Esophagus muscularis mucosa (tissue), 4 donors: ENCODE results near the gene DNAJB13. TPM values are rescaled to one million over a fixed set of nuclear protein-coding genes. Genes with fewer than 3 reads are reported as not detected.

ENCODE experiments used
- DNase-seq: peaks from one replicate; pipeline ENCODE4 v3.0.0-alpha.2; 2017; ENCODE audit errors: extremely low spot score
- H3K27ac ChIP-seq, 4 donors: fragments of 200-600 bp; sonication (generic); replicated peaks in 1 of 4; 1 replicate in 3 of 4; 2 replicates in 1 of 4; pipeline ENCODE4 v1.5.1; 2016 to 2019; ENCODE audit warnings: mild to moderate bottlenecking in 1 of 4
- H3K27me3 ChIP-seq, 4 donors: fragments of 200-600 bp; sonication (generic); one replicate each; pipeline versions ENCODE4 v1.5.1 to v1.6.0; 2016 to 2019
- H3K36me3 ChIP-seq, 4 donors: fragments of 200-600 bp; sonication (generic); one replicate each; pipeline ENCODE4 v1.5.1; 2016 to 2019
- H3K4me1 ChIP-seq, 4 donors: fragments of 200-600 bp; sonication (generic); one replicate each; pipeline ENCODE4 v1.5.1; 2016 to 2019
- H3K4me3 ChIP-seq, 4 donors: fragments of 200-600 bp; sonication (generic); 1 replicate in 2 of 4; 2 replicates in 2 of 4; pipeline ENCODE4 v1.5.1; 2016 to 2019; ENCODE audit warnings: mild to moderate bottlenecking in 4 of 4, moderate library complexity in 1 of 4
- H3K9me3 ChIP-seq, 4 donors: fragments of 200-600 bp; sonication (generic); 1 replicate in 3 of 4; 2 replicates in 1 of 4; pipeline ENCODE4 v1.5.1; 2016 to 2019
- EP300 ChIP-seq: sonication (generic); formaldehyde crosslinking; IDR thresholded peaks from one replicate; pipeline ENCODE4 v1.6.1; 2017; ENCODE audit warnings: antibody characterized with exemption
- POLR2A ChIP-seq: fragments of 450-650 bp; IDR thresholded peaks from one replicate; pipeline ENCODE4 v1.6.1; 2017; ENCODE audit warnings: antibody characterized with exemption, moderate library complexity, mild to moderate bottlenecking, low read depth
- POLR2AphosphoS5 ChIP-seq, 2 donors: sonication (generic); formaldehyde crosslinking; IDR thresholded peaks; one replicate each; pipeline ENCODE4 v1.6.1; 2017; ENCODE audit warnings: antibody characterized with exemption in 2 of 2
- WGBS: methylation state at CpG from one replicate; pipeline ENCODE4 v1.1.5; 2018; 5-methylcytosine and 5-hydroxymethylcytosine counted together
- intact Hi-C: fragments of 100-400 bp; cut with DNase I; formaldehyde crosslinking; loops from one replicate; pipeline ENCODE4 v1.15.1; 2023
- total RNA-seq, 4 donors: library from RNA; depleted of rRNA; stranded (reverse); fragments of >200 nt; gene quantifications; one replicate each; pipeline versions ENCODE4 v1.1.0 to v1.2.1, GENCODE V29; 2016
- TF ChIP-seq, protein P1 (sequence below), 3 experiments: fragments of 200-600 bp in 2 of 3; fragments of 450-650 bp in 1 of 3; sonication (generic) in 2 of 3; IDR thresholded peaks; one replicate each; pipeline ENCODE4 v1.5.1; 2017 to 2019; ENCODE audit warnings: antibody characterized with exemption in 3 of 3, mild to moderate bottlenecking in 2 of 3, moderate library complexity in 1 of 3

DNAJB13 gene
- total RNA-seq, 4 donors from 2014 or later = not detected

DNA sequence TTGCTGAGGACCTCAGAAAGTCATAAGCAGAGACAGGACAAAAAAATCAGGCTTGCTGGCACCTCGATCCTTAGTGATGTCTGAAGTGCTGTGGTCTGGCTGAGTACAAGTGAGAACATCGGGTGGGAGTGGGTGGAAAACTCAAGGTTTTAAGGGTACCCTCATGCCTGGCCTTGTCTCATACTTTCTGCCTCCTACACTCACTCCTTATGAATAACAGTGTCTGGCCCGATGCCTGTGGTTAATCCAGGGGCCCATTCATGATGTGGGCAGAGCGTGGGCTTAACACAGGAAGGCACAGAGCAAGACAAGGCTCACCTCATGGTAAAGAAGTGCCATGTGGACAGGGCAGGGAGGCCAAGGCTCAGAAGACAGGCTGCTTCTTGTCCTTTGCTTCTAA lies 69.0 kb downstream of the DNAJB13 start:
- DNase-seq = no peak
- intact Hi-C loops = loop anchor here (10.0 kb wide), 1 partner anchor 55 kb away; no protein-coding TSS in a partner anchor
- H3K4me1 ChIP-seq = peaks cover 24 to 41% (median 28%) of the 10 kb centered on the region in 4 donors
- TF ChIP-seq POLR2AphosphoS5 (IDR thresholded peaks at IDR 0.05) (no peak), EP300 (no peak), POLR2A (no peak)
- TF ChIP-seq, protein P1, sequence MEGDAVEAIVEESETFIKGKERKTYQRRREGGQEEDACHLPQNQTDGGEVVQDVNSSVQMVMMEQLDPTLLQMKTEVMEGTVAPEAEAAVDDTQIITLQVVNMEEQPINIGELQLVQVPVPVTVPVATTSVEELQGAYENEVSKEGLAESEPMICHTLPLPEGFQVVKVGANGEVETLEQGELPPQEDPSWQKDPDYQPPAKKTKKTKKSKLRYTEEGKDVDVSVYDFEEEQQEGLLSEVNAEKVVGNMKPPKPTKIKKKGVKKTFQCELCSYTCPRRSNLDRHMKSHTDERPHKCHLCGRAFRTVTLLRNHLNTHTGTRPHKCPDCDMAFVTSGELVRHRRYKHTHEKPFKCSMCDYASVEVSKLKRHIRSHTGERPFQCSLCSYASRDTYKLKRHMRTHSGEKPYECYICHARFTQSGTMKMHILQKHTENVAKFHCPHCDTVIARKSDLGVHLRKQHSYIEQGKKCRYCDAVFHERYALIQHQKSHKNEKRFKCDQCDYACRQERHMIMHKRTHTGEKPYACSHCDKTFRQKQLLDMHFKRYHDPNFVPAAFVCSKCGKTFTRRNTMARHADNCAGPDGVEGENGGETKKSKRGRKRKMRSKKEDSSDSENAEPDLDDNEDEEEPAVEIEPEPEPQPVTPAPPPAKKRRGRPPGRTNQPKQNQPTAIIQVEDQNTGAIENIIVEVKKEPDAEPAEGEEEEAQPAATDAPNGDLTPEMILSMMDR (IDR thresholded peaks at IDR 0.05) = no peak
- no peaks in the 10 kb centered on the region for H3K27me3 ChIP-seq
- H3K36me3 ChIP-seq = peaks cover 0 to 40% (median 6%) of the 10 kb centered on the region in 4 donors
- 78% methylated on average over 4 of the region's 4 CpGs for WGBS
- H3K27ac ChIP-seq = peak overlapping the region in 3 of 4 donors; percentile 68 to 76 (median 73)
- no peaks in the 10 kb centered on the region for H3K9me3 ChIP-seq
- no peak overlapping the region for H3K4me3 ChIP-seq

Other genes with a start within 250 kb of the DNAJB13 start
- gene RAB6A, start 190.0 kb upstream of the DNAJB13 start, total RNA-seq = 100 to 1,000 TPM; 107 to 161 (median 134) TPM
- gene MRPL48, start 163.2 kb upstream of the DNAJB13 start, total RNA-seq = 10 to 100 TPM in 3 of 4 donors, 1 to 10 TPM in 1; 8.9 to 18.4 (median 11.5) TPM
- 10 to 100 TPM; 53.3 to 73.2 (median 57.5) TPM for gene COA4, start 74.2 kb upstream of the DNAJB13 start, total RNA-seq
- 10 to 100 TPM; 12.5 to 19.6 (median 18.1) TPM for gene PAAF1, start 74.0 kb upstream of the DNAJB13 start, total RNA-seq
- gene UCP2, start 31.8 kb downstream of the DNAJB13 start, total RNA-seq = 10 to 100 TPM; 22.4 to 43.6 (median 30.9) TPM
- gene UCP3, start 58.1 kb downstream of the DNAJB13 start, total RNA-seq = 1 to 10 TPM in 3 of 4 donors, under 1 TPM in 1; 0.78 to 5.6 (median 1.3) TPM
- 10 to 100 TPM; 17.9 to 31.5 (median 22.4) TPM for gene C2CD3, start 220.0 kb downstream of the DNAJB13 start, total RNA-seq
- 10 to 100 TPM; 25.3 to 45.2 (median 31.0) TPM for gene PPME1, start 220.3 kb downstream of the DNAJB13 start, total RNA-seq